HK-2 (cell line): Measurements from ENCODE around the gene TSEN2.
"Not testable (repeated sequence)": the region's sequence is repeated elsewhere in the genome, so short reads cannot be mapped to it uniquely, and the experiment has no call there.

ENCODE experiments used
- DNase-seq: peaks from one replicate; pipeline ENCODE4 v3.0.0-alpha.2; 2018; ENCODE audit not compliant: unreplicated experiment

TSEN2 gene

DNA sequence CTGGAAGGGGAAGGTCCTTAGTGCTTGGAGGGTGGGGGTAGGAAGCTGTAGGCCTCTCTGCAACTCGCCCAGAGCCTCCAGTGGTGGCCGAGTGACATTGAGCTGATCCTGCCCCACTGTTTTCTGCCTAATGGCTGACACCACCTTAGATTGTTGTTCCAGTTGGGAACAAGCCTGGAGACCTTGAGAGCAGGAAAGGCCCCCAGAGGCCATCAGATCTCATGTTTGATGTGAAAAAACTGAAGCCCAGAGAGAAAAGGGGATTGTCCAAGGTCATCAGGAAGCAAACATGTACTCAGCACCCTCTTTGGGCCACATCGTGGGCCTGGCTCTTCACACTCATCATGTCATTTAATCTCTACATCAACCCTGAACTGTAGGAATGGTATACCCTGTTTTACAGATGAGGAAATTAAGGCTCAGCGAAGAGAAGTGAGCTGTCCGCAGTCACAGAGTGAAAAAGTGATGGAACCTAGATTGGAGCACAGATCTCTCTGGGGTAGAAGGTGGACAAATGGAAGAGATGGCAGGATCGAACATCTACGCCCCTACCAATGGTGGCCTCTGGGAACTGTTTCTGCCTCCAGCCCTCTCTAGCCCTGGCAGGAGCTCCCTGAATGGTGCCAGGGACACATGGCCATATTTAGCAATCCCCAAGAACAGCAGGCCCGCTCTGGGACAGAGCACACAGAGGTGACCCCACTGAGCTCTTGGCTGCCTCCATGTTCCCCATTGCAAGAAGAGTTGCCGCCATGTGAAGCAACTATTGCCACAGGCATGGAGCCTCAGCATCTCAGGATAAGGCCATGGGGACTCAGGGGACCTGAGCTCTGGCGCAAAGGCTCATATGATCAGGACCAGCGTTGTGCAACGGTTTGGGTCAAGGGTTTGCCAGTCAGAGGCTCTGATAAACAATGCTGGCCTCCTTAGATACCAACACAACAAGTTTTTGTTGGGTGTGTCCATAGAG, 31.6 kb upstream of the TSEN2 start:
- no peak for DNase-seq

GRCh38 chr3:12454076-12454815, 30.0 kb upstream of the TSEN2 start:
- DNase-seq = no peak

DNA sequence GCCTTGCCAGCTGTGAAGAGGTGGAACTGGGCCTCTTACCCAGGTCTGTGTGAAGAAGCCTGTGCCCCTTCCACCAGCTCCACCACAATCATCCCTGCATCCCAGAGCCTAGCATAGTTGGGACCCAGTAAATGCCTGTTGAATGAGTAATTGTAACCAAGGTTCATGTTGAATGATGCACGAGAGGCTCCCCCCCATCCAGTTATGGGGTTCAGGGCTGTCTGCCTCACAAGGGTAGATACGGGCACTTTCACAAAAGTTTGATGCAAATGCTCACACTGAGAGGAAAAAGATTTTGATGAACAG, 29.5 kb upstream of the TSEN2 start:
- no peak for DNase-seq

DNA sequence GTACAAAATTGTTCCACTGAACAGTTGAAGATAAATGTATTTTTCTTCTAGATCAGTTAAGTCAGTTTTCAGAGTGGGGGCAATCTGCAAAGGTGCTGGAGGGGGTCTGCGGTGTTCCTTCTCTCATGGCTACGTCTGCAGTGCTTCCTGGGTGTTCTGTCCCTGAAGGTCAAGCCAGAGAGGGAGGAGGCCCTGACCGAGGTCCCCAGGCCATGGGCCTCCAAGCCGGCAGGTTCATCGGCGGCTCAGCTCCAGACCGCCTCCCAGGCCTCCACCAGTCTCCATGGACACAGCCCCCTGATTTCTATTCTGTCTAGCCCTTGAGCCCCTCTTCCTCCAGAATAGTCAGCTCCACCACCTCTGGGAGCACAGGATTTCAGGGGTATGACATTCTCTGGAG, 28.5 kb upstream of the TSEN2 start:
- no peak for DNase-seq

- no peak for DNase-seq
Measured at GRCh38 chr3:12456441-12456840, 27.8 kb upstream of the TSEN2 start.

DNA sequence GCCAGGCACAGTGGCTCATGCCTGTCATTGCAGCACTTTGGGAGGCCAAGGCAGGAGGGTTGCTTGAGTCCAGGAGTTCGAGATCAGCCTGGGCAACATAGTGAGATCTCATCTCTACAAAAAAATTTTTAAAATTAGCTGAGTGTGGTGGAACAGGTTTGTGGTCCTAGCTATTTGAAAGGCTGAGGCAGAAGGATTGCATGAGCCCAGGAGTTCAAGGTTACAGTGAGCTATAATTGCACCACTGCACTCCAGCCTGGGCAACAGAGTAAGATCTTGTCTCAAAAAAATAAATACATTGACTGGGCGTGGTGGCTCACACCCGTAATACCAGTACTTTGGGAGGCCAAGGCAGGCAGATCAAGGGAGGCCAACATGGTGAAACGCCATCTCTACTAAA, 26.9 kb upstream of the TSEN2 start:
- DNase-seq = not testable (repeated sequence)

DNA sequence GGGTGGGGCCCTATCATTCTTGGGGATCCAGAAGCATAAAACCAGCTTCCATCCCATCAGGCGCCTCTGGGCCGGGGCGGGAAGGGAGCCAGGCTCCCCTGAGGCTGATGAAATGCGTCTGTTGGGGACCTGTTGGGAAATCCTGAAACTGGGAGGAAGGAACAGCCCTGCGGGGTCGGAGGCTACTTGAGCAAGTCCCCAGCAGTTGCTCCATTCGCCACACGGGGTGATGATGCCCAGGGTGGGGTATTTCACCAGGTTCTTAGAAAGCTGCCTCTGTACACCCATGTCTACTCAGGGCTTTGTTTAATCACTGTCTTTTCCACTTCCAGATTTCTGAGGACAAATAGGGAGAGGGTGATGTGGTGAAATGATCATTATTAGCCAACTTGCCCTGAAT, 25.4 kb upstream of the TSEN2 start:
- DNase-seq = no peak

DNA sequence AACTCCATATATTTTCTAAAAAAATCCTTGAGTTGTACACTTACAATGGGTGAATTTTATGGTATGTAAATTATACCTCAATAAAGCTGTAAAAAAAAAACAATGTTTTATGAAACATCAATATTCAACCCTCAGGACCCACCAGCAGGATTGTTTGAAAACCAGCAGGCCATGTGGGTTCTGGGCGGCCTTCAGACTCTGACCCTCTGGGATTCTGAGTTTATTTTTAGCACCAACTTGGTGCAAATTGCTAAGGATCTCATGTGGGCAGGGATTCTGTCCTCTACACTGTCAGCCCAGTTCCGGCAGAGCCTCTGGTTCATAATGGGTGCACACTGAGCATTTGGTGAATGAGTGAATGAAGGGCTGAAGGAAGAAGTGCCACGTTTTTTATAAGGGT, 24.2 kb upstream of the TSEN2 start:
- DNase-seq = no peak

- no peak for DNase-seq
Measured at GRCh38 chr3:12461097-12461649, 23.1 kb upstream of the TSEN2 start.

GRCh38 chr3:12462159-12462947, 21.9 kb upstream of the TSEN2 start:
- no peak for DNase-seq

DNA sequence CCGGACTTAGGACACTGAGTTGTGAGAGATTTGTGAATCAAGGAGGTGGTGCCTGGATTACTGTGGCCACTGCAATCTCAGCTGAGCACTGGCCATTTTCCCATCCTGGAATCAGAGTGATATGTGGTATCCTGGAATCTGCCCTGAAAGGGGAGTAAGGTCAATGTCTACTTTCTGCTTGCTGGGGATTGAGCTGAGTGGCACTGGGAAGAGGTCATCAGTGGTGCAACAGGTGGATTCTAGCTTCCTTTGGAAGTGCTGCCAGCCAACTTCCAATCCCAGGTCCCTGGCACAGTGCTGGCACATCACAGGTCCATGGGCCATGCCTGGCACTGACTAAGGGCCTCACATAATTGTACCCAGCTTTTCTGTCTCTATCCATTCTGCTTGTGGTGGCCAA, 20.6 kb upstream of the TSEN2 start:
- no peak for DNase-seq

DNA sequence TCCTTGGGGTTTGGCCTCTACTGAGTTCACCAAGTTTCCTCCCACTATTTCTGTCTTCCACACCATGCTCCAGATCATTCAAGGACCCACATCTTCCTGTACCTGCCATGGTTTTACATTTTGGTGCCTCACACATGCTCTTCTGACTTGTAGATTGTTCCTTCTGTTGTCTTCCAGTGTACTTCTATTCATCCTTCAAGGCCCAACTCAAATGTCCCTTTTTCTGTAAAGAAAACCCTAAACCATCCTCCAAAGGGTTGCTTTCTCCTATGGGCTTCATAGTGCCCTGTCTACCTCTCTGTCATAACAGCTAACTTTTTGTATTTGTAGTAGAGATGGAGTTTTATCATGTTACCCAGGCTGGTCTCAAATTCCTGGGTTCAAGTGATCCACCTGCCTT, 20.1 kb upstream of the TSEN2 start:
- DNase-seq = no peak

DNA sequence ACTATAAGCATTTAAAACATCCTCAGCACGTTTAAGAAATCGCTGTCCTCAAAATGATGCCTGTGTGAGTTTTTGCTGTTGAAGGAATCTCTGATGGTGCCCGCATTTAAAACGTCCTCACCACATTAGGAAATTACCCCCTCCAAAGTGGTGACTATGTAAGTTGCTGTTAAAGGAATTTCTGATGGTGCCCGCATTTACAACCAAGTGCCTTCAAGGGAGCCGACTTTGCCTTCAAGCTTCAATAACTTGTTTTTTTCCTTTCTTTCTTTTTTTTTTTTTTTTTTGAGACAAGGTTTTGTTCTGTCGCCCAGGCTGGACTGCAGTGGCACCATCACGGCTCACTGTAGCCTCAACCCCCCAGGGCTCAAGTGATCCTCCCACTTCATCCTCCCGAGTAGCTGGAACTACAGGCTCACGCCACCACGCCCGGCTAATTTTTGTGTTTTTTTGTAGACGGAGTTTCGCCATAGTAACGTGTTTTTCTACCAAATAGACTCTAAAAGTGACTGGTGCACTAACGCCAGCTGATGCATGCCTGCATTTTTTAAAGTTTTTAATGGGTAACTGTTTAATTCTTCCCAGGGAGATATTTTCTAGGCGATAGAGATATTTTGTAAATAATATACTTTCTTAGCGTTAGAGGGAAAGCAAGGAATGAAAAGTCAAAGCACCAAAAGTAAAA, 19.0 kb upstream of the TSEN2 start:
- DNase-seq = no peak

- DNase-seq = no peak
Measured at GRCh38 chr3:12465836-12466225, 18.4 kb upstream of the TSEN2 start.

GRCh38 chr3:12467746-12468145, 16.5 kb upstream of the TSEN2 start:
- DNase-seq = no peak

DNA sequence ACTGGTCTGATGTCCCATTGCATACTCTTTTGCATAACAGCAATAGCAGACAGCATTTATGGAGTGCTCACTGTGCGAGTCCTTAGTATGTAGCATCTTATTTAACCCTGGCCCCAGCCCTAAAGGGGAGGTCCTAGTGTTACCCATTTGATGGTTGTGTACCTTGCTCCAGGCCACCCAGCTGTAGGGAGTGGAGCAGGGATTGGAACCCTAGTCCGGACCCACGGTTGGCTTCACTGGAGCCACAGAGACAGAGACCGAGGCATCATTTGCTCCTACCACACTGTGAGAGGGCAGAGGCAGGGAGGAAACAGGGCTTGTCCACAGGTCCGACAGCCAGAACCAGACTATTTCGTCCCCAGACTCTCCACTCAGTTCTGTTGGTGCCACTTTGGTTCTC, 16.0 kb upstream of the TSEN2 start:
- no peak for DNase-seq

DNA sequence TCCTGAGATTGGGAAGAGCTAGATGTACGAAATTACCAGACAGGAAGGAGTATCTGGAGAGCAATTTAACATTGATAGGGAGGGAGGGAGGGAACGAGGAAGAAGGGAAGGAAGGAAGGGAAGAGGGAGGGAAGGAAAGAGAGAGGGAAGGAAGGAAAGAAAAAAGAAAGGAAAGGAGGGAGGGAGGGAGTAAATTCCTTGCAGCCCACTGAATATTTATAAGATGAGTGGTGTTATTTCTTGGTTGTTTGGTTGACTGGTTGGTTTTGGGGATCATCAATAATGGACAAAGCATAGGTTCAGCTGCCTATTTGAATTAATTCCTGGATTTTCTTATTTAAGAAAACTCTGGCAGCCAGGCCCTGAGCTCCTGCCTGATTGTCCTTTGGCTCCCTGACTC, 15.5 kb upstream of the TSEN2 start:
- no peak for DNase-seq

DNA sequence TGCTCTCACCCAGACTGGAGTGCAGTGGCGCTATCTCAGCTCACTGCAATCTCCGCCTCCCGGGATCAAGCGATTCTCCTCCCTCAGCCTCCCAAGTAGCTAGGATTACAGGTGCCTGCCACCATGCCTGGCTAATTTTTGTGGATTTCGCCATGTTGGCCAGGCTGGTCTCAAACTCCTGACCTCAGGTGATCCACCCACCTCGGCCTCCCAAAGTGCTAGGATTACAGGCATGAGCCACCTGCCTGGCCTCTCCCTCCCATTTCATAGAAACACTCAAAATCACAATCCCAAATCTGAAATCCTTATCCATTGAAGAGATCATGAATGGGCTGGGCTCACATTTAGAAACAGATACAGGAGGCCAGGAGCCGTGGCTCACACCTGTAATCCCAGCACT, 15.1 kb upstream of the TSEN2 start:
- not testable (repeated sequence) for DNase-seq

DNA sequence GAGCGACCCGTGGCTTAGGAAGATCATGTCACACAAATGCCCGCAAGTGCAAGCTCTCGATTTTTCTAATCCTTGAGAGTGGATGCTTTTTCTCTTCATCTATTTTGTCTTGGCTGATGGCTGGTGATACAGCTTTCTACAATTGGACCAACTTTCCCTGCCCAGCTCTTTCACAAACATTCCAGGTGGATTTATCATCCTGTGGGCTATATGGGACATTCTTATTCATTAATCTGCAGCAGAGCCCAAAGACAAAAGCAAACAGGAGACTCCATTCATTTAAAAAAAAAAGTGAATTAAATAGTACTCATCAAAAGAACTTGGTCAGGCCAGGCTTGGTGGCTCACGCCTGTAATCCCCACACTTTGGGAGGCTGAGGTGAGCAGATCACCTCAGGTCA, 14.2 kb upstream of the TSEN2 start:
- no peak for DNase-seq

DNA sequence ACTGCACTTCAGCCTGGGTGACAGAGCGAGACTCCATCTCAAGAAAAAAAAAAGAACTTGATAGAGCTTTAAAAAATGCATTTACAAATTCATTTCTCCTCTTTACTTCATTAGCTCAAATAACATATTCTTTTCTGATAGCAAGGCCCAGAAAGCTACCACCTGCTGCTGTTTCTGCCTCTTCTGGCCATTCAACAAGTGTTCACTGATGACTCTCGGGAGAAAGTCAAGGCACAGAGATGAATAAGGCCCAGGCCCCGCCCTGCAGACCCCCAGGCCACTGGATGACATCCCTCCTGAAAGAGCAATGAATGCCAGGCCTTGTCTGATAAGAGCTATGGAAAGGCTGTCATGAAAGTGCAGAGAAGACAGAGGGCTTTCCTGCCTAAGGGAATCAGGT, 13.6 kb upstream of the TSEN2 start:
- DNase-seq = no peak

DNA sequence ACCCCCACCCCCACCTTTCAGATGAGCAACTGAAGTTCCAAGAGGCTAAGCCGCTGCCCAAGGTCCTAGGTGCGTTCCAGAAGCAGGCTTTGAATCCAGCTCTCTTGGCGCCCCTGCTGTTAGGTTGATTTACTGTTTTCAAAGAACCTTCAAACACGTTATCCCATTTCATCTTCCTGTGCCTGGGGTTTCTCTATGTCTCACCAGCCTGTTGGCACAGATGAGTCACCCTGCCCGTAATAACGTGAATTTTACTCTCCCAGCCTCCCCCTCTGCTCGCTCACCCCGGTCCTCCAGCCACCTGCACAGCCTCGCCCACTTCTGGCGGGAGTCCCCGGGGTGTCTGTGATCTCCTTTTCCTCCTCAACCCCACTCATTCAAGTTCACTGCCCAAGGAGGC, 13.0 kb upstream of the TSEN2 start:
- DNase-seq = peak; percentile 21
